Neural cell (in vitro differentiated cells): ENCODE data around the gene ORC2.

Experiments used
- CTCF ChIP-seq: fragments of 450-650 bp; IDR thresholded peaks from 2 replicates; pipeline ENCODE4 v1.5.1; 2014; ENCODE audit warnings: antibody characterized with exemption, mild to moderate bottlenecking, moderate library complexity; ENCODE audit not compliant: poor library complexity, severe bottlenecking
- EP300 ChIP-seq: fragments of 450-650 bp; conservative IDR thresholded peaks from 2 replicates; pipeline ENCODE4 v1.6.1; 2014; ENCODE audit warnings: antibody characterized with exemption, mild to moderate bottlenecking, moderate library complexity; ENCODE audit not compliant: poor library complexity, severe bottlenecking
- EZH2 ChIP-seq: fragments of 200-600, 300-800 bp; shearing (Covaris generic), sonication (generic); IDR thresholded peaks from 2 replicates; pipeline ENCODE4 v1.6.1; 2014; ENCODE audit warnings: antibody characterized with exemption, low read length, borderline replicate concordance, mild to moderate bottlenecking; ENCODE audit not compliant: insufficient read depth, poor library complexity, severe bottlenecking
- MXI1 ChIP-seq: fragments of 450-650 bp; conservative IDR thresholded peaks from 2 replicates; pipeline ENCODE4 v1.6.1; 2014; ENCODE audit warnings: antibody characterized with exemption, mild to moderate bottlenecking; ENCODE audit not compliant: poor library complexity, severe bottlenecking
- POLR2AphosphoS5 ChIP-seq: IDR thresholded peaks from 2 replicates; pipeline ENCODE4 v1.6.1; 2012

GRCh38 chr2:200993097-200993496, 29.6 kb upstream of the ORC2 start:
- TF ChIP-seq CTCF, result no peak
- no peak for TF ChIP-seq MXI1
- no peak for TF ChIP-seq EP300
- TF ChIP-seq POLR2AphosphoS5, result no peak
- no peak for TF ChIP-seq EZH2
